ENCODE measurements around the gene UBE2E1.
"Not testable (repeated sequence)": the region's sequence is repeated elsewhere in the genome, so short reads cannot be mapped to it uniquely, and the experiment has no call there.

UBE2E1 gene

GRCh38 chr3:23917679-23918303 is 112.0 kb downstream of the UBE2E1 start:
- DNase-seq (ENCODE audit: low spot score): not testable (repeated sequence)

GRCh38 chr3:23918331-23918730 is 112.6 kb downstream of the UBE2E1 start:
- not testable (repeated sequence) for DNase-seq (ENCODE audit: low spot score)

GRCh38 chr3:23919628-23920027 is 113.9 kb downstream of the UBE2E1 start:
- DNase-seq (ENCODE audit: low spot score): no peak

- DNase-seq (ENCODE audit: low spot score): no peak
These were observed 114.4 kb downstream of the UBE2E1 start for GRCh38 chr3:23920151-23920655.

- no peak for DNase-seq (ENCODE audit: low spot score)
These were observed 115.3 kb downstream of the UBE2E1 start for GRCh38 chr3:23921052-23921511.

GRCh38 chr3:23923786-23924185 is 118.0 kb downstream of the UBE2E1 start:
- DNase-seq (ENCODE audit: low spot score): no peak

- DNase-seq (ENCODE audit: low spot score): no peak
These were observed 120.5 kb downstream of the UBE2E1 start for GRCh38 chr3:23926246-23926645.

GRCh38 chr3:23926736-23927135 is 121.0 kb downstream of the UBE2E1 start:
- no peak for DNase-seq (ENCODE audit: low spot score)

GRCh38 chr3:23928524-23928923 is 122.8 kb downstream of the UBE2E1 start:
- no peak for DNase-seq (ENCODE audit: low spot score)

- no peak for DNase-seq (ENCODE audit: low spot score)
These were observed 125.8 kb downstream of the UBE2E1 start for GRCh38 chr3:23931597-23931996.

GRCh38 chr3:23932571-23932970 is 126.8 kb downstream of the UBE2E1 start:
- no peak for DNase-seq (ENCODE audit: low spot score)

GRCh38 chr3:23934253-23934652 is 128.5 kb downstream of the UBE2E1 start:
- no peak for DNase-seq (ENCODE audit: low spot score)

- DNase-seq (ENCODE audit: low spot score): no peak
These were observed 131.5 kb downstream of the UBE2E1 start for GRCh38 chr3:23937296-23937695.

GRCh38 chr3:23938688-23939087 is 132.9 kb downstream of the UBE2E1 start:
- no peak for DNase-seq (ENCODE audit: low spot score)

- DNase-seq (ENCODE audit: low spot score): no peak
These were observed 135.0 kb downstream of the UBE2E1 start for GRCh38 chr3:23940775-23941174.
